ENCODE data around the gene ARX. TPM values are rescaled to one million over a fixed set of nuclear protein-coding genes. Genes with fewer than 3 reads are reported as not detected.

The ARX gene
- total RNA-seq, 1 experiment from 2014 or later, result 0.24 TPM

DNA sequence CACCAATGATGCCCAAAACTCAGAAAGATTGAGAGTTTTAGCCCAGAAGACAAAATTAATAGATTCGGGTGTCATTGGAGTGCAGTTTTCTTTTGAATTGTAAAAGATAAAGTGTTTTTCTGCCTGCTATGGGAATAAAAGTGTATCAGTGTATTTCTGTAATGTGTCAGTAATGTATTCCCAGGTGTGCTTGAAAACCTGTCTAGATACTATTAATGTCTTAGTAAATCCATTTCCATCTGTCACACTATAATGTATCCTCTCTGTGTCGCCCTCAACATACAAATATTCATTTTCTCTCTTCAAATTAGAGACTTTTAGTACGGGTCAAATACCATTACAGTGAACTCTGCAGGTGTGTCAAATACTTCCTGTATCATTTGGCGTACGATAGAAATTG, 43.5 kb upstream of the ARX start:
- Mint-ChIP-seq H3K4me3 (no peak overlapping the region), H3K27ac (peak overlapping the region in 1 of 3 experiments; percentile 46; a peak in 1 of 7 replicates), H3K27me3 (ENCODE audit: low read depth) (no peaks in the 10 kb centered on the region; the same call in 1 of the 2 replicates), H3K36me3 (ENCODE audit: insufficient read depth in 1 of 3, low read depth in 3 of 3) (peaks cover 3 to 13% (median 9%) of the 10 kb centered on the region in 3 experiments; a peak in 5 of 7 replicates), H3K4me1 (peaks cover 4% of the 10 kb centered on the region in 2 experiments; a peak in 2 of 4 replicates), H3K9me3 (peaks cover 13 to 16% of the 10 kb centered on the region in 2 experiments)
- H3K9me3 ChIP-seq (ENCODE audit: control insufficient read depth, low read depth, low read length), result no peaks in the 10 kb centered on the region
- H3K56ac ChIP-seq (ENCODE audit: insufficient read length, low read depth, low read length), result no peak overlapping the region
- H3K9ac ChIP-seq (ENCODE audit: extremely low read depth, insufficient read length, low read length), result no peak overlapping the region
- no peak overlapping the region for H2AFZ ChIP-seq (ENCODE audit: low read length)
- H3K27me3 ChIP-seq (ENCODE audit: insufficient read depth, low read length), result no peaks in the 10 kb centered on the region
- no peaks in the 10 kb centered on the region for H3K79me2 ChIP-seq (ENCODE audit: insufficient read depth, low read length)
- H3K18ac ChIP-seq (ENCODE audit: insufficient read length, low read depth, low read length), result no peak overlapping the region
- no peak overlapping the region for H3K4ac ChIP-seq (ENCODE audit: low read depth, low read length)
- no peak overlapping the region for H3K14ac ChIP-seq (ENCODE audit: insufficient read depth, low read length)
- no peak overlapping the region for H4K8ac ChIP-seq (replicated peaks; ENCODE audit: insufficient read length, low read depth, low read length)
- H2BK20ac ChIP-seq (ENCODE audit: low read depth, low read length, poor library complexity, severe bottlenecking), result no peak overlapping the region
- no peak overlapping the region for H2BK5ac ChIP-seq (ENCODE audit: insufficient read length, low read length)
- no peak overlapping the region for H2AK5ac ChIP-seq (ENCODE audit: insufficient read length, low read length)
- H3K79me1 ChIP-seq (ENCODE audit: insufficient read depth, low read depth, low read length, poor library complexity, severe bottlenecking), result no peaks in the 10 kb centered on the region
- H4K91ac ChIP-seq (ENCODE audit: insufficient read length, low read depth, low read length), result no peak overlapping the region
- no peak overlapping the region for H3K23ac ChIP-seq (ENCODE audit: insufficient read length, low read depth, low read length)
- no peak overlapping the region for H3K27ac ChIP-seq (ENCODE audit: insufficient read length, low read depth, low read length)
- H2BK12ac ChIP-seq (ENCODE audit: insufficient read length, low read depth, low read length), result no peak overlapping the region
- H3T11ph ChIP-seq (ENCODE audit: low read length), result no peak overlapping the region
- peaks cover 3% of the 10 kb centered on the region; the same call in 1 of the 2 replicates for H3K4me1 ChIP-seq (ENCODE audit: insufficient read depth, low read length)
- H2BK120ac ChIP-seq (ENCODE audit: low read depth, low read length, poor library complexity, severe bottlenecking), result no peak overlapping the region
- no peak overlapping the region for H2BK15ac ChIP-seq (ENCODE audit: low read depth, low read length)
- H4K20me1 ChIP-seq (ENCODE audit: control insufficient read depth, insufficient read depth, insufficient read length), result no peaks in the 10 kb centered on the region
- H3K4me2 ChIP-seq (ENCODE audit: insufficient read depth, insufficient read length, low read length), result no peak overlapping the region
- no peaks in the 10 kb centered on the region for H3K23me2 ChIP-seq (ENCODE audit: insufficient read length, low read depth, low read length, poor library complexity, severe bottlenecking)
- DNase-seq, result no peak
- TF ChIP-seq, protein P1, sequence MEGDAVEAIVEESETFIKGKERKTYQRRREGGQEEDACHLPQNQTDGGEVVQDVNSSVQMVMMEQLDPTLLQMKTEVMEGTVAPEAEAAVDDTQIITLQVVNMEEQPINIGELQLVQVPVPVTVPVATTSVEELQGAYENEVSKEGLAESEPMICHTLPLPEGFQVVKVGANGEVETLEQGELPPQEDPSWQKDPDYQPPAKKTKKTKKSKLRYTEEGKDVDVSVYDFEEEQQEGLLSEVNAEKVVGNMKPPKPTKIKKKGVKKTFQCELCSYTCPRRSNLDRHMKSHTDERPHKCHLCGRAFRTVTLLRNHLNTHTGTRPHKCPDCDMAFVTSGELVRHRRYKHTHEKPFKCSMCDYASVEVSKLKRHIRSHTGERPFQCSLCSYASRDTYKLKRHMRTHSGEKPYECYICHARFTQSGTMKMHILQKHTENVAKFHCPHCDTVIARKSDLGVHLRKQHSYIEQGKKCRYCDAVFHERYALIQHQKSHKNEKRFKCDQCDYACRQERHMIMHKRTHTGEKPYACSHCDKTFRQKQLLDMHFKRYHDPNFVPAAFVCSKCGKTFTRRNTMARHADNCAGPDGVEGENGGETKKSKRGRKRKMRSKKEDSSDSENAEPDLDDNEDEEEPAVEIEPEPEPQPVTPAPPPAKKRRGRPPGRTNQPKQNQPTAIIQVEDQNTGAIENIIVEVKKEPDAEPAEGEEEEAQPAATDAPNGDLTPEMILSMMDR (conservative IDR thresholded peaks at IDR 0.05), result no peak
- no peak overlapping the region for H4K5ac ChIP-seq (ENCODE audit: insufficient read length, low read depth, low read length)
- no CpG with 5 or more reads among the region's 5 CpGs for WGBS (ENCODE audit: extremely low coverage, insufficient read length, low lambda C conversion rate)
